GM04503 (cell line): ENCODE data around the gene RGS3.

Experiments used
- DNase-seq: peaks from one replicate; pipeline ENCODE4 v3.0.0-alpha.2; 2012; ENCODE audit warnings: low read depth

Gene RGS3

GRCh38 chr9:113572076-113572861, 108.7 kb downstream of the RGS3 start:
- no peak for DNase-seq

- no peak for DNase-seq
Observed at GRCh38 chr9:113573046-113573958, 109.8 kb downstream of the RGS3 start.

GRCh38 chr9:113573959-113574352, 110.4 kb downstream of the RGS3 start:
- DNase-seq: no peak

- DNase-seq: no peak
Observed at GRCh38 chr9:113574441-113575262, 111.1 kb downstream of the RGS3 start.

GRCh38 chr9:113577525-113578261, 114.2 kb downstream of the RGS3 start:
- DNase-seq: no peak

- DNase-seq: no peak
Observed at GRCh38 chr9:113578279-113578865, 114.8 kb downstream of the RGS3 start.

GRCh38 chr9:113578882-113579282, 115.4 kb downstream of the RGS3 start:
- peak; percentile 78 for DNase-seq

GRCh38 chr9:113579283-113580040, 115.9 kb downstream of the RGS3 start:
- no peak for DNase-seq

GRCh38 chr9:113580041-113580953, 116.8 kb downstream of the RGS3 start:
- no peak for DNase-seq

GRCh38 chr9:113580954-113581311, 117.4 kb downstream of the RGS3 start:
- DNase-seq: no peak

- DNase-seq: no peak
Observed at GRCh38 chr9:113581865-113582697, 118.6 kb downstream of the RGS3 start.

- DNase-seq: no peak
Observed at GRCh38 chr9:113582698-113583200, 119.2 kb downstream of the RGS3 start.

GRCh38 chr9:113583511-113584427, 120.2 kb downstream of the RGS3 start:
- DNase-seq: no peak

GRCh38 chr9:113584428-113585084, 121.0 kb downstream of the RGS3 start:
- DNase-seq: no peak

- DNase-seq: no peak
Observed at GRCh38 chr9:113585085-113585442, 121.5 kb downstream of the RGS3 start.

- DNase-seq: no peak
Observed at GRCh38 chr9:113585555-113585954, 122.0 kb downstream of the RGS3 start.
